ENCODE results near the gene PRRC1.
"Not testable (repeated sequence)": the region's sequence is repeated elsewhere in the genome, so short reads cannot be mapped to it uniquely, and the experiment has no call there.

Gene PRRC1

GRCh38 chr5:127517480-127518318, at the start of gene PRRC1:
Gene PRRC1, plus strand, starts transcription at chr5:127517640. Its CDS starts 5,840 bp downstream, at chr5:127523480.
- DNase-seq, result peak; percentile 87

- no peak for DNase-seq
Measured at GRCh38 chr5:127471211-127471610, 46.2 kb upstream of the PRRC1 start.

- DNase-seq, result no peak
Measured at GRCh38 chr5:127472700-127473099, 44.7 kb upstream of the PRRC1 start.

GRCh38 chr5:127486471-127486870, 31.0 kb upstream of the PRRC1 start:
- no peak for DNase-seq

GRCh38 chr5:127492854-127493738, 24.3 kb upstream of the PRRC1 start:
- DNase-seq, result peak; percentile 41

- no peak for DNase-seq
Measured at GRCh38 chr5:127498548-127498947, 18.9 kb upstream of the PRRC1 start.

GRCh38 chr5:127505905-127506304, 11.5 kb upstream of the PRRC1 start:
- peak; percentile 43 for DNase-seq

GRCh38 chr5:127506616-127507015, 10.8 kb upstream of the PRRC1 start:
- no peak for DNase-seq

- no peak for DNase-seq
Measured at GRCh38 chr5:127508644-127509373, 8.6 kb upstream of the PRRC1 start.

GRCh38 chr5:127513408-127513970, 4.0 kb upstream of the PRRC1 start:
- DNase-seq, result no peak

GRCh38 chr5:127514816-127515215, 2.6 kb upstream of the PRRC1 start:
- DNase-seq, result peak; percentile 64

- no peak for DNase-seq
Measured at GRCh38 chr5:127515693-127516440, 1.6 kb upstream of the PRRC1 start.

GRCh38 chr5:127517110-127517479, 345 bp upstream of the PRRC1 start:
- DNase-seq, result no peak

- DNase-seq, result no peak
Measured at GRCh38 chr5:127518319-127518621, 830 bp downstream of the PRRC1 start.

- DNase-seq, result peak; percentile 34
Measured at GRCh38 chr5:127519527-127519926, 2.1 kb downstream of the PRRC1 start.

- no peak for DNase-seq
Measured at GRCh38 chr5:127521138-127521770, 3.8 kb downstream of the PRRC1 start.

GRCh38 chr5:127525181-127525580, 7.7 kb downstream of the PRRC1 start:
- DNase-seq, result no peak

GRCh38 chr5:127529904-127530682, 12.7 kb downstream of the PRRC1 start:
- DNase-seq, result no peak

- DNase-seq, result peak; percentile 4
Measured at GRCh38 chr5:127536687-127537086, 19.2 kb downstream of the PRRC1 start.

GRCh38 chr5:127540553-127540952, 23.1 kb downstream of the PRRC1 start:
- DNase-seq, result not testable (repeated sequence)

- DNase-seq, result not testable (repeated sequence)
Measured at GRCh38 chr5:127545249-127545648, 27.8 kb downstream of the PRRC1 start.
